HepG2 (cell line): Measurements from ENCODE around the gene IL1RL2. TPM values are rescaled to one million over a fixed set of nuclear protein-coding genes. Genes with fewer than 3 reads are reported as not detected.

Experiments
- AKAP8 ChIP-seq: sonication (generic); formaldehyde crosslinking; IDR thresholded peaks from 2 replicates; pipeline ENCODE4 v1.5.1; 2020; ENCODE audit warnings: mild to moderate bottlenecking, missing genetic modification reagents
- AKNA ChIP-seq: sonication (generic); formaldehyde crosslinking; IDR thresholded peaks from 2 replicates; pipeline ENCODE4 v1.4.0; 2020; ENCODE audit warnings: missing genetic modification reagents, borderline replicate concordance
- ATF3 ChIP-seq: sonication (generic); formaldehyde crosslinking; IDR thresholded peaks from 2 replicates; pipeline ENCODE4 v1.4.0; 2020; ENCODE audit warnings: missing genetic modification reagents
- ATRX ChIP-seq: sonication (generic); formaldehyde crosslinking; IDR thresholded peaks from 2 replicates; pipeline ENCODE4 v1.4.0; 2020; ENCODE audit warnings: missing genetic modification reagents, borderline replicate concordance
- E2F1 ChIP-seq: sonication (generic); formaldehyde crosslinking; IDR thresholded peaks from 2 replicates; pipeline ENCODE4 v1.5.0; 2020; ENCODE audit warnings: missing genetic modification reagents
- ELF4 ChIP-seq: sonication (generic); formaldehyde crosslinking; IDR thresholded peaks from 2 replicates; pipeline ENCODE4 v1.5.0; 2020; ENCODE audit warnings: missing genetic modification reagents, mild to moderate bottlenecking, moderate library complexity, borderline replicate concordance
- KDM4B ChIP-seq: sonication (generic); formaldehyde crosslinking; IDR thresholded peaks from 2 replicates; pipeline ENCODE4 v1.4.0; 2020; ENCODE audit warnings: missing genetic modification reagents
- MAFG ChIP-seq: sonication (generic); formaldehyde crosslinking; IDR thresholded peaks from 2 replicates; pipeline ENCODE4 v1.5.1; 2020; ENCODE audit warnings: mild to moderate bottlenecking, missing genetic modification reagents
- MYNN ChIP-seq: sonication (generic); formaldehyde crosslinking; IDR thresholded peaks from 2 replicates; pipeline ENCODE4 v1.4.0; 2020; ENCODE audit warnings: mild to moderate bottlenecking, low read depth, missing genetic modification reagents
- NFIC ChIP-seq: IDR thresholded peaks from 2 replicates; pipeline ENCODE4 v1.6.1; 2012; ENCODE audit warnings: mild to moderate bottlenecking, low read length, inconsistent platforms
- PATZ1 ChIP-seq: sonication (generic); formaldehyde crosslinking; IDR thresholded peaks from 2 replicates; pipeline ENCODE4 v1.4.0; 2020; ENCODE audit warnings: missing genetic modification reagents
- PRPF4 ChIP-seq: fragments of 200-400 bp; formaldehyde crosslinking; IDR thresholded peaks from 2 replicates; pipeline ENCODE4 v1.6.1; 2016; ENCODE audit warnings: low read length, low read depth; ENCODE audit not compliant: poor library complexity, severe bottlenecking
- RXRA ChIP-seq: sonication (generic); formaldehyde crosslinking; IDR thresholded peaks from 2 replicates; pipeline ENCODE4 v1.5.1; 2020; ENCODE audit warnings: missing genetic modification reagents
- U2AF1 ChIP-seq: fragments of 200-400 bp; formaldehyde crosslinking; optimal IDR thresholded peaks from 2 replicates; pipeline ENCODE3; 2017; ENCODE audit warnings: mild to moderate bottlenecking, low read depth, low read length
- ZBTB37 ChIP-seq: sonication (generic); formaldehyde crosslinking; IDR thresholded peaks from 2 replicates; pipeline ENCODE4 v1.4.0; 2020; ENCODE audit warnings: mild to moderate bottlenecking, missing genetic modification reagents
- ZFP37 ChIP-seq: sonication (generic); formaldehyde crosslinking; IDR thresholded peaks from 2 replicates; pipeline ENCODE4 v1.4.0; 2020; ENCODE audit warnings: missing genetic modification reagents, borderline replicate concordance
- ZNF160 ChIP-seq: sonication (generic); formaldehyde crosslinking; IDR thresholded peaks from 2 replicates; pipeline ENCODE4 v1.8.0; 2022; ENCODE audit warnings: mild to moderate bottlenecking, inconsistent platforms, missing genetic modification reagents
- ZNF800 ChIP-seq: sonication (generic); formaldehyde crosslinking; IDR thresholded peaks from 2 replicates; pipeline ENCODE4 v1.4.0; 2020; ENCODE audit warnings: missing genetic modification reagents
- polyA plus RNA-seq, 8 experiments: library from polyadenylated mRNA; depleted of rRNA in 3 of 8; stranded (reverse) in 7 of 8; unstranded in 1 of 8; fragments of >200 nt; fragmentation: Illumina TruSeq in 4 of 8; extraction: Trizol in 4 of 8; gene quantifications; 2 replicates each; pipeline versions ENCODE4 v1.2.1 to v1.2.3, GENCODE V29; 2011 to 2016; ENCODE audit warnings: low read depth in 4 of 8, missing spikeins in 1 of 8, mixed read lengths in 1 of 8; ENCODE audit not compliant: insufficient read depth in 1 of 8
- total RNA-seq, 5 experiments: library from RNA; depleted of rRNA; stranded (reverse); fragments of >200 nt; fragmentation: Illumina TruSeq; extraction: Trizol; gene quantifications; 2 replicates each; pipeline ENCODE4 v1.2.3, GENCODE V29; 2016; ENCODE audit warnings: low read depth in 1 of 5

Gene IL1RL2
- total and polyA plus RNA-seq, 2 of the 13 experiments (the other 11 are each of a cell fraction or from before 2014, with no cell fraction given): 0.03 TPM; not detected in 1

- TF ChIP-seq ZBTB37 (CRISPR knock-in tag) (no peak), KDM4B (CRISPR knock-in tag) (0 out of 2 replicates have a peak, but pooled peaks have one; percentile 52), ATRX (CRISPR knock-in tag) (no peak), ZNF160 (CRISPR knock-in tag) (no peak), ELF4 (CRISPR knock-in tag) (no peak), U2AF1 (no peak), MAFG (CRISPR knock-in tag) (no peak), PATZ1 (no peak), PRPF4 (no peak), E2F1 (CRISPR knock-in tag) (no peak), NFIC (no peak), MYNN (no peak), RXRA (CRISPR knock-in tag) (no peak), AKAP8 (no peak), AKNA (CRISPR knock-in tag) (no peak), ATF3 (no peak), ZNF800 (CRISPR knock-in tag) (no peak), ZFP37 (CRISPR knock-in tag) (no peak)
Observed at GRCh38 chr2:102190430-102191107, 3.7 kb downstream of the IL1RL2 start (continued).
